GM12801 (cell line): ENCODE results near the gene RGS9.

Experiments
- TF ChIP-seq, protein P1 (sequence below): IDR thresholded peaks from one replicate; pipeline ENCODE4 v1.5.1; 2011; ENCODE audit warnings: control low read depth; ENCODE audit not compliant: insufficient read length; ENCODE audit errors: extremely low read depth

RGS9 gene

DNA sequence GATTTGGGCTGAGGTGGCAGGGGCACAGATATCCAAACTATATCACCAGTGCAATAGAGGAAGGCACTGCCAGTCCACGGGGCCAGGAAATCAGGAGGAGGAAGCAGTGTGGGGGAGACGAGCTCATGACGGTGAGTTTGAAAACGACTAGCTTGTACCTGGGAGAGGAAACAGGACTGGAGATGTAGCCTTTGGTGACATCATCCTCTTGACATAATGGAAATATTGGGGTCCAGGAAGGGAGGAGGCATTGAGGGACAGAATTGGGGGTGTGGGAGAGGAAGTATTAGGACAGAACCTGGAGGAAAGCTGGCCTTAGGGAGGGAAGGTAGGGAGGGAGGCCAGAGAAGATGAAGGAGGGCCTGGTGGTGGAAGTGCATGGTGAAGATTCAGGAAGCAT lies 109.1 kb downstream of the RGS9 start:
- TF ChIP-seq, protein P1, sequence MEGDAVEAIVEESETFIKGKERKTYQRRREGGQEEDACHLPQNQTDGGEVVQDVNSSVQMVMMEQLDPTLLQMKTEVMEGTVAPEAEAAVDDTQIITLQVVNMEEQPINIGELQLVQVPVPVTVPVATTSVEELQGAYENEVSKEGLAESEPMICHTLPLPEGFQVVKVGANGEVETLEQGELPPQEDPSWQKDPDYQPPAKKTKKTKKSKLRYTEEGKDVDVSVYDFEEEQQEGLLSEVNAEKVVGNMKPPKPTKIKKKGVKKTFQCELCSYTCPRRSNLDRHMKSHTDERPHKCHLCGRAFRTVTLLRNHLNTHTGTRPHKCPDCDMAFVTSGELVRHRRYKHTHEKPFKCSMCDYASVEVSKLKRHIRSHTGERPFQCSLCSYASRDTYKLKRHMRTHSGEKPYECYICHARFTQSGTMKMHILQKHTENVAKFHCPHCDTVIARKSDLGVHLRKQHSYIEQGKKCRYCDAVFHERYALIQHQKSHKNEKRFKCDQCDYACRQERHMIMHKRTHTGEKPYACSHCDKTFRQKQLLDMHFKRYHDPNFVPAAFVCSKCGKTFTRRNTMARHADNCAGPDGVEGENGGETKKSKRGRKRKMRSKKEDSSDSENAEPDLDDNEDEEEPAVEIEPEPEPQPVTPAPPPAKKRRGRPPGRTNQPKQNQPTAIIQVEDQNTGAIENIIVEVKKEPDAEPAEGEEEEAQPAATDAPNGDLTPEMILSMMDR, result no peak

GRCh38 chr17:65249774-65250173 lies 112.6 kb downstream of the RGS9 start:
- TF ChIP-seq, protein P1, result no peak

DNA sequence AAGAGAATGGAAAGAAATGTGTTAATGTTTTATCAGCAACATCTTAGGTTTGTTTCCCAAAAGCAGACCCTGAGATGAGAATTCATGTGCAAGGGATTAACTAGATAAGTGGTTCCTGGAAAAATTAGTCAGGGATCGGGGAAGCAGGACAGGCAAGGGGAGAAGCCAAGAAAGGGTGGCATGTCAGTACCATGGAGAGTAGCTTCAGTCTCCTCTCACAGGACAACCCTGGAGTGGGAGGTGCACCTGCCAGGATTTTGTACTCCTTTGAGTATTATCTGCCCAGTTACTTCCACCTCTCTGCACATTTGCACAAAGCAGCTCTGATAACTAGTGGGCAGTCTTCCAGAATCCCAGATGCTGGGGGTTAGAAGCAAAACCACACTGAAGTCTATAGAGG lies 117.0 kb downstream of the RGS9 start:
- TF ChIP-seq, protein P1, result no peak

- TF ChIP-seq, protein P1, result no peak
These were observed 122.1 kb downstream of the RGS9 start for GRCh38 chr17:65259281-65259680.

DNA sequence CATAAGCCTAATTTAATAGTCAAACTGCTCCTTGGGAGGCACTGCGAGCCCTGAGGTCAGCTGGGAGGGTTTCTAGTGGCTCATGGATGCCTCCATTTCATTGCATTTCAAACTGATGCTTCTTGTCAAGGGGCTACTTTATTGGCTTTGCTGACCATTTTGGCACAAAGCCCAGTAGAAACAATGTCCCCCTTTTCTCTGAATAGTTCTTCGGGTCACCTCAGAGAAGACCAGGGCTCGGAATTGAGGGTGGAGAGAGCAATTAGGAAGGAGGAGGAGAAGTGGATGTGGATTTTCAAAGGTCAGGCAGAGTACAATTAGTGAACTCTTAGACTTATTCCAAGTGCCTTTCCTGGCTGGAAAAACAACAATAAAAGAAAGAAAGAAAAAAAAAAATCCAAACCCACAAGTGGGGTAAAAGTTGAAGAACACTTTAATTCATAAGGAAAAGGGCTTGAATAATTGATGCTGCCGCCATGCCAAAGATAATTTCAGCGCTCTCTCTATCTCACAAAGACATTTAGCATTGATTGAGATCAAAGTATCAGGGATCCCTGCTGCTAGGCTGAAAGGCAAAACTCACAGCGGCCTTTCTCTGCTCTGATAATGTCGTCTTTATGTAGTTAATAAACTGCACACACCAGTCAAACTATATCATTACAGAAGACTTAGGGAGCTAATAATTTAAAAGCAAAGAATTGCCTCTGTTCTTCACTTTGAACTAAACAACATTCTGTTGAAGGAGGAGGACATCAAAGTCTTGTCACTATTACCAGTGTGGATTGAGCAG lies 122.7 kb downstream of the RGS9 start:
- TF ChIP-seq, protein P1, result no peak

DNA sequence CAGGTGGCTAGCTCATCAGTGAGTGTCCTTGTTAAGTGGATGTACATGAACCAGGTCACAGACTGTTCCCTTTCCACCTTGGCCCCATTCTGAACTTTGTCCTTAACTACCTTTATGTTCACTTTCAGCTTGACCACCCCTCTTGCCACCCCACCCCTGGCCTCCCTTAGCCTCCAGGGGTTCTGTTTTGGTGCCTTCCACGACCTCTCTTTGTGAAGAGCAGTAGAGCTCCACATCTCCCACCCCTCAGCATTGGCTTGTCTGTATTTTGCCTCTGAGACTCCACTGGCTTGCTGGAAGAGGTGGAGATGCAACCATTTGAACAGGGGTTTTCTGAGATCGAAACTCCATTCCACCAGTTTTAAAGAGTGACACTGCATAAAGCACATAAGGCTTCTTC lies 123.5 kb downstream of the RGS9 start:
- TF ChIP-seq, protein P1, result no peak

DNA sequence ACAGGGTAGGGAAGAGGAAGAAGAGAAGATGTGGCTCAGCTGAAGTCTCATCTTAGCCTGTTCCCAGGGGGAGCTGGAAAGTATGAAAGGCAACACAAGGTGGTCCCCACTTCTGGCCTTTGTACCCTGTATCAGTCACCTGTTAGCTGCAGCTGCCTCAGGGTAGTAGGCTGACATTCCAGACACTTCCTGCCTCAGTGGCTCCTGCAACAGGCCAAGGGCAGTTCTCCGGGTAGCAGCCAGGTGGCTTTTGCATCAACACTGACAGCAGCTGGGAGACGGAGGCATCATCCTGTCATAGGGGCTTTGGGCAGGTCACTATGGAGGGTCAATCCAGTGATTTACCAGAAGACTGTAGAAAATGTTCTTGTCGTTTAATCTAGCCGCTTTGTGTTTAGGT lies 124.0 kb downstream of the RGS9 start:
- TF ChIP-seq, protein P1, result no peak
